Measurements from ENCODE around the gene CRAT. TPM values are rescaled to one million over a fixed set of nuclear protein-coding genes. Genes with fewer than 3 reads are reported as not detected.
A peak's percentile ranks its signal among the peaks of the same experiment; 100 is the strongest.
"Not testable (repeated sequence)": the region's sequence is repeated elsewhere in the genome, so short reads cannot be mapped to it uniquely, and the experiment has no call there.

Gene CRAT
- total and polyA plus RNA-seq, 4 donors, result 10.4 to 26.0 (median 16.5) TPM

GRCh38 chr9:129118799-129119198, 8.2 kb upstream of the CRAT start:
- Histone ChIP-seq H3K4me1 (ENCODE audit: control insufficient read depth in 5 of 5, insufficient read depth in 5 of 5, low read length in 5 of 5) (peaks cover 0 to 8% (median 0%) of the 10 kb centered on the region in 5 donors), H3K9me3 (ENCODE audit: control insufficient read depth in 4 of 4, insufficient read depth in 3 of 4, low read length in 3 of 4) (no peaks in the 10 kb centered on the region), H3K9ac (ENCODE audit: insufficient read depth in 1 of 2, low read length in 2 of 2) (no peak overlapping the region), H3K4me3 (no peak overlapping the region), H3K27me3 (ENCODE audit: control insufficient read depth in 3 of 3, insufficient read depth in 3 of 3, low read length in 2 of 3) (no peaks in the 10 kb centered on the region), H3K36me3 (ENCODE audit: control insufficient read depth in 4 of 4, insufficient read depth in 4 of 4, low read length in 4 of 4) (peaks cover 5 to 23% (median 5%) of the 10 kb centered on the region in 4 donors), H3K27ac (ENCODE audit: low read depth in 1 of 2, low read length in 1 of 2) (no peak overlapping the region)
- DNase-seq (no peak), ATAC-seq (ENCODE audit: insufficient read depth, low FRiP score) (no peak)
- 69 to 78% methylated on average over 4 of the region's 4 CpGs for WGBS, 2 donors
- TF ChIP-seq CTCF (IDR thresholded peaks at IDR 0.05; ENCODE audit: control extremely low read depth, extremely low read depth), result no peak

GRCh38 chr9:129113645-129114304, 3.2 kb upstream of the CRAT start:
- H3K27ac ChIP-seq (ENCODE audit: low read depth in 1 of 2, low read length in 1 of 2), result no peak overlapping the region
- H3K4me1 ChIP-seq (ENCODE audit: control insufficient read depth in 5 of 5, insufficient read depth in 5 of 5, low read length in 5 of 5), result peaks cover 0 to 7% (median 5%) of the 10 kb centered on the region in 5 donors
- no peak for TF ChIP-seq CTCF (IDR thresholded peaks at IDR 0.05; ENCODE audit: control extremely low read depth, extremely low read depth)
- no peak overlapping the region for H3K4me3 ChIP-seq
- DNase-seq (no peak), ATAC-seq (ENCODE audit: insufficient read depth, low FRiP score) (no peak)
- H3K27me3 ChIP-seq (ENCODE audit: control insufficient read depth in 3 of 3, insufficient read depth in 3 of 3, low read length in 2 of 3), result no peaks in the 10 kb centered on the region
- H3K36me3 ChIP-seq (ENCODE audit: control insufficient read depth in 4 of 4, insufficient read depth in 4 of 4, low read length in 4 of 4), result no peaks in the 10 kb centered on the region
- no peak overlapping the region for H3K9ac ChIP-seq (ENCODE audit: insufficient read depth in 1 of 2, low read length in 2 of 2)
- H3K9me3 ChIP-seq (ENCODE audit: control insufficient read depth in 4 of 4, insufficient read depth in 3 of 4, low read length in 3 of 4), result no peaks in the 10 kb centered on the region
- 66 to 87% methylated on average over 17 of the region's 17 CpGs for WGBS, 2 donors

- H3K4me1 ChIP-seq (ENCODE audit: control insufficient read depth in 5 of 5, insufficient read depth in 5 of 5, low read length in 5 of 5); DNase-seq: not testable (repeated sequence)
- 94 to 97% methylated on average over 17 of the region's 17 CpGs for WGBS, 2 donors
Measured at GRCh38 chr9:129112526-129112925, 1.9 kb upstream of the CRAT start.

GRCh38 chr9:129111528-129112151, 1.0 kb upstream of the CRAT start:
- Histone ChIP-seq H3K27me3 (ENCODE audit: control insufficient read depth in 3 of 3, insufficient read depth in 3 of 3, low read length in 2 of 3) (no peaks in the 10 kb centered on the region), H3K4me1 (ENCODE audit: control insufficient read depth in 5 of 5, insufficient read depth in 5 of 5, low read length in 5 of 5) (peaks cover 0 to 7% (median 5%) of the 10 kb centered on the region in 5 donors), H3K9ac (ENCODE audit: insufficient read depth in 1 of 2, low read length in 2 of 2) (peak overlapping the region; percentile 39 to 65), H3K9me3 (ENCODE audit: control insufficient read depth in 4 of 4, insufficient read depth in 3 of 4, low read length in 3 of 4) (no peaks in the 10 kb centered on the region), H3K4me3 (peak overlapping the region; percentile 96), H3K27ac (ENCODE audit: low read depth in 1 of 2, low read length in 1 of 2) (peak overlapping the region; percentile 94 to 99), H3K36me3 (ENCODE audit: control insufficient read depth in 4 of 4, insufficient read depth in 4 of 4, low read length in 4 of 4) (peaks cover 0 to 3% (median 1%) of the 10 kb centered on the region in 4 donors)
- DNase-seq (peak; percentile 46 to 72 (median 62)), ATAC-seq (ENCODE audit: insufficient read depth, low FRiP score) (no peak)
- TF ChIP-seq CTCF (IDR thresholded peaks at IDR 0.05; ENCODE audit: control extremely low read depth, extremely low read depth), result no peak
- 1% methylated on average over 33 to 37 of the region's 37 CpGs for WGBS, 2 donors

More at GRCh38 chr9:129112526-129112925, 1.9 kb upstream of the CRAT start:
- H3K9me3 ChIP-seq (ENCODE audit: control insufficient read depth in 4 of 4, insufficient read depth in 3 of 4, low read length in 3 of 4); H3K27me3 ChIP-seq (ENCODE audit: control insufficient read depth in 3 of 3, insufficient read depth in 3 of 3, low read length in 2 of 3); H3K36me3 ChIP-seq (ENCODE audit: control insufficient read depth in 4 of 4, insufficient read depth in 4 of 4, low read length in 4 of 4); H3K9ac ChIP-seq (ENCODE audit: insufficient read depth in 1 of 2, low read length in 2 of 2); ATAC-seq (ENCODE audit: insufficient read depth, low FRiP score); H3K27ac ChIP-seq (ENCODE audit: low read depth in 1 of 2, low read length in 1 of 2): not testable (repeated sequence)
- H3K4me3 ChIP-seq, result peak overlapping the region; percentile 96
